Measurements from ENCODE around the gene CDCA7L.

- TF ChIP-seq CTCF (optimal IDR thresholded peaks at IDR 0.05 in 1 of 3, IDR thresholded peaks at IDR 0.05 in 1 of 3, conservative IDR thresholded peaks at IDR 0.05 in 1 of 3; ENCODE audit: extremely low read depth in 1 of 3, insufficient read depth in 2 of 3, low read length in 3 of 3) (no peak), EZH2 (IDR thresholded peaks at IDR 0.05; ENCODE audit: low read length) (no peak)
Measured at GRCh38 chr7:21966271-21966670, 20.6 kb upstream of the CDCA7L start.

Data from keratinocyte (primary cell).